ENCODE results near the gene LHFPL2.

The LHFPL2 gene

GRCh38 chr5:78594021-78594420 lies 54.6 kb downstream of the LHFPL2 start:
- no peak for DNase-seq

- no peak for DNase-seq
Observed at GRCh38 chr5:78593465-78593864, 55.1 kb downstream of the LHFPL2 start.

DNA sequence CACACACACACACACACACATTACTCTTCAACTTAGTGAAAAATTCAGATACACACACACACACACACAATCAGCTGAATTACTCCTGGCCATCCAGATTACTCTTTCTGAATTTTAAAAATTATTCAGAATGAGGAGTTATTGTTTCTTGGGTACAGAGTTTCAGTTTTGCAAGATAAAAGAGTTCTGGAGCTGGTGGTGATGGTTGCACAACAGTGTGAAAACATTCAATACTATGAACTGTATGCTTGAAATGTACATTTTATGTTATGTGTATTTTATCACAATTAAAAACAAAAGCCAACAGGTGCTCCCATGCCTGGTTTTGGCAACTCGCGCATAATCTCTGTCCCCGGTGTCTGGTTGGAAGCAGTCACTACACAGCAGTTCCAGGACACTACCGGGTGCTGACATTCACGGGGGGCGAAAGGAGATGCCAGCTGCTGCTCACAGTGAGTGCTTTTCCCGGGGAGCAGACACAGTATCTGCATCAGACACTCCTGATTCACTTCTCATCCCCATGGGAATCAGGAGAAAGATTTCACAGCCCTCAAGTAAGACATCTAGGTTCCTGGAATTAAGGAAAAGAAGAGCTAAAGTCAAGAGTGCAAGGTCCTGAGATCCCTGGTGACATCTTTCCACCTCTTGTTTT lies 55.7 kb downstream of the LHFPL2 start:
- DNase-seq, result no peak

- peak; percentile 37 for DNase-seq
Observed at GRCh38 chr5:78591972-78592700, 56.4 kb downstream of the LHFPL2 start.

- peak; percentile 90 for DNase-seq
Observed at GRCh38 chr5:78591138-78591612, 57.4 kb downstream of the LHFPL2 start.

DNA sequence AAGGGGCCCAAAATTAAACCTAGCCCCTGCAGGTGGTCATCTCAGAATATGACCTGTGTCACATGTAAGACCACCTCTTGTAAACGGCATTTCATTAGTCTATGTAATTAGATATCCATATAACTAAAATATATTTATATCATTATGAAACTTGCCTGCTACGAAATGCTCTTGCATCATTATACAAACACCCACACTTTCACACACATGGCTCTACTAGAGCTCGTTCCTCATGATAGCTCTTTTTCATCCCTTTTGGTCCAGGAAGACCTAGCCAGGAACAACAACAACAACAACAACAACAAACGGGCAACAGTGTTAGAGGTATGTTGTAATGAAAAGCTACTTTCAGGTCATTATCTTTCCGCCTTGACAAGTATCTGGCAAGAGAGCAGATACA lies 58.6 kb downstream of the LHFPL2 start:
- no peak for DNase-seq

DNA sequence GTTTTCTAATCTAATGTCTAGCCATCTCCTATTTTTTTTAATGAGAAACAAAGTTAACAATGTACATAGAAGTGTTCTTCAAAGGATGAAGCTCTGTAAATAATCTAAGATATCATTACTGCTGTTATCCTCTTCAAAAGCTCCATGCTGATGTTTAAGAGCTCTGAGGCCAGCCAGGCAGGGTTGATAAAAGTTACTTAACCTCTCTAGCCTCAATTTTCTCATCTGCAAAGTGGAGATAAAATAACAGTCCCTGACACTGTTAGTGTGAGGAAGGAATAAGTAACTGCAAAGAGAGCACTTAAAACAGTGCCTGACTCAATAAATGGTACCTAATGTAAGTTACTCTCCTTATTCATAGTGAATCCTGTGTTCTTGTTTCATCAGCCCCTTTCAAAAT lies 60.1 kb downstream of the LHFPL2 start:
- no peak for DNase-seq

GRCh38 chr5:78587775-78588291 lies 60.7 kb downstream of the LHFPL2 start:
- peak; percentile 47 for DNase-seq

DNA sequence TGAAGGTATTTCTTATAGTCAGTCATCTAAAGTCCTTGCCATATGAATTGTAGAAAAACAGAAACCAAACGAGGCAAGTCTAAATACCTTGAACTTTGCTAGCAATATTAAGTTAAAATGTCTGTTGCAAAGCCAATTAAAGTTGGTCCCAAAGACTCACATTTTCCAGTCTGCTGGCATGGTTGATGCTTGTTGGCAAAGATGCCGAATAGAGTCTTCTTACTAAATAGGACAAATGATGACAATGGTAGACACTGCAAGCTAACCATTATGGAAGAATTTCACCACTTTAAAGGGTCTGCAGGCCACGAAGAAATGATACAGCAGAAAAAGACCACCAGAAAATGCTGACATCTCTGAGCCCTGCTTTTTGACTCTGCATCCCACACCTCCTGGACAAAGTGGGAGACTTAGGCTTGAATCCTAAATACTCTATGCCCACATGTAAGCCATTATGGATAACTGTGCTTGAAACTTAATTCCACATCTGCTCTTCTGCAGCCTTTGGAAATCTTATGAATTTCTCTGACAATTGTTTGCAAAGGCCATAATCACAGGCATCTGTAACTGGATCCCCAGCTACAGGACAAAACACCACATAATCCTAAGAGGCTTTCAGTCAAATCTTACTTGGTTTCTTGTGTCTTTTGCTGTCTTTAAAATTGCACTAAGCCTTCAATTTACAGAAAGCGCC lies 61.3 kb downstream of the LHFPL2 start:
- DNase-seq, result no peak

GRCh38 chr5:78586251-78586650 lies 62.3 kb downstream of the LHFPL2 start:
- DNase-seq, result peak; percentile 99

- DNase-seq, result no peak
Observed at GRCh38 chr5:78578015-78578414, 70.6 kb downstream of the LHFPL2 start.

- DNase-seq, result no peak
Observed at GRCh38 chr5:78577071-78577807, 71.3 kb downstream of the LHFPL2 start.

GRCh38 chr5:78576376-78576775 lies 72.2 kb downstream of the LHFPL2 start:
- no peak for DNase-seq

GRCh38 chr5:78574731-78575161 lies 73.8 kb downstream of the LHFPL2 start:
- DNase-seq, result peak; percentile 25

- DNase-seq, result peak; percentile 25
Observed at GRCh38 chr5:78574131-78574673, 74.4 kb downstream of the LHFPL2 start.

DNA sequence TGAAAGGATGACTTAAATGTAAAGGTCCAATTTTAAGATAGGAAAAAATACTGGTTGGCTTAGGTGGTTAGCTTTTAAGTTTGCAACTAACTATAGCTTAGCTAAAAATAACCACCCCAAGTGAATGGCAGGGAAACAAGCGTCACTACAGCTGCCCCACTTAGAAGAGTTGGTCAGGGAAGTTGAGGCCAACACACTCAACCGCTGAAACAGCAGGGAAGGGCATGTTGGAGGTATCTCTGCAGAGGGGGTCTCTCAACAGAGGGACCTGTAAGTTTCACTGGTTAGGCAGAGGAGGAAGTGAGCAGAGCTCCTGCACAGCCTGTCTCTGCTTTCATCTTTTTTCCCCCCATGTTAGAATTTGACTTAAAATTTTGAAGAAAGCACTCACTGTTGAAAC lies 75.3 kb downstream of the LHFPL2 start:
- DNase-seq, result no peak

DNA sequence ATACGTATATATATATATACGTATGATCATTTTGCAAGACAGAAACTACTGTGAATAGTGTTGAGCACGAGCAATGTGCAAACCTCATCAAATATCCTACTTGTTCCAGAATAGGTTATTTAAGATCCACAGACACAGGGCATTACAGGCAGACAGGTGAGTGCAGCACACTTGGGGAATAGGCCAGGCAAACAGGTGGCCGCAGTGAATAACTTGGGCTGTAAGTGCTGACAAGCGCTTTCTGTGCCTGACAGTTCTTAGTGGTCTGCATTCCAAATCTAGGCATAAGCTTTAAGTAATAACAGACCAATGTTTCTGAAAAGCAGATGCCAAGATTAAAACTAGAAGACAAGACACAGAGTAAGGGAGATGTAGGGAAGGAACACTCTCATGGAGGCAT lies 77.9 kb downstream of the LHFPL2 start:
- DNase-seq, result no peak

GRCh38 chr5:78569441-78569840 lies 79.1 kb downstream of the LHFPL2 start:
- DNase-seq, result peak; percentile 22

DNA sequence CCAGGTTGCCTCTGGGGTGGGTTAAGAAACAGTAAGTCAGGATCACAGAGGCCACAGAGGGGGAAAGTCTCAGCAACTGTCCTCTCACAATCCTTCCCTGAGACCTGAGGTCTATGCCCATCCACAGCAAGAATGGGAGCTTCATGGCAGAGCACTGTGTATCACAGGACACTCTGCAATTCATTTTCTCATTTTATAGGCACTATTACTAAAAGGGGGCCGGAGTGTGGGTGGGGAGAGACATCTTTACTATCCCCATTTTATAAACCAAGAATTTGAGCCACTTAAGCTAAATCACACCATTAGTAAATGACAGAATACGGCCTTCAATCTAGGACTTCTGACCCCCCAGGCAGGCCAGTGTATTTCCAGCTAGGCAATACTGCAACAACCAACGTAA lies 79.9 kb downstream of the LHFPL2 start:
- no peak for DNase-seq

GRCh38 chr5:78568212-78568611 lies 80.4 kb downstream of the LHFPL2 start:
- no peak for DNase-seq

DNA sequence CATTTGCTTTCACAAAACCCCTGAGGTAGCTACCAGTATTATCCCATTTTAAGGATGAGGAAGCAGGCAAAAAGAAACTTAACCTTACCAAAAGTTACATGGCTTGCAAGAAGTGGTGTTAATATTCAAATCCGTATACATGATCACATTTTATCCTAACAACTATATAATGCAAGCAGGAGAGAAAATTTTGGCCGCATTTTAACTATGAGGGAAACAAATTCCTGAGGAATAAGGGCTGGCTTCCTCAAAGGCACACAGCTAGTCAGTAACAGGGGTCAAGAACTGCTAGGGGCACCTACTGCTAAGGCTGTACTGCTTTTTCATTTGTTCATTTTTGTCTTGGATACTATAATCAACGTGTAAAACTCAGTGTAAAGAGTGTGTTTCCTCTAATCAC lies 81.0 kb downstream of the LHFPL2 start:
- no peak for DNase-seq

GRCh38 chr5:78566747-78567425 lies 81.7 kb downstream of the LHFPL2 start:
- peak; percentile 37 for DNase-seq
